Endothelial cell of umbilical vein (primary cell): ENCODE measurements around the gene POLR3A.
A peak's percentile ranks its signal among the peaks of the same experiment; 100 is the strongest.

Source experiments
- JUN ChIP-seq: IDR thresholded peaks from 2 replicates; pipeline ENCODE4 v1.6.1; 2011; ENCODE audit warnings: borderline replicate concordance, low read depth; ENCODE audit not compliant: insufficient read length, insufficient read depth
- MYC ChIP-seq: IDR thresholded peaks from one replicate; pipeline ENCODE4 v1.6.1; 2011; ENCODE audit warnings: mild to moderate bottlenecking, low read depth, low read length
- POLR2A ChIP-seq: IDR thresholded peaks from 2 replicates; pipeline ENCODE4 v1.6.1; 2012; ENCODE audit warnings: low read depth, mild to moderate bottlenecking, control low read depth, low read length
- POLR2AphosphoS5 ChIP-seq: IDR thresholded peaks from 2 replicates; pipeline ENCODE4 v1.6.1; 2012; ENCODE audit warnings: low read depth, mild to moderate bottlenecking, control low read depth, low read length, moderate library complexity; ENCODE audit not compliant: insufficient read depth
- TF ChIP-seq, protein P1 (sequence below), 2 donors: IDR thresholded peaks; 1 replicate in 1 of 2; 2 replicates in 1 of 2; pipeline ENCODE4 v1.5.1; 2011; ENCODE audit warnings: low read length in 2 of 2, mild to moderate bottlenecking in 2 of 2, moderate library complexity in 2 of 2, control low read depth in 1 of 2, inconsistent platforms in 1 of 2, low read depth in 1 of 2; ENCODE audit not compliant: insufficient read depth in 1 of 2; ENCODE audit errors: extremely low read depth in 1 of 2
- TF ChIP-seq, protein P2 (sequence below): IDR thresholded peaks from 2 replicates; pipeline ENCODE4 v1.6.1; 2011; ENCODE audit not compliant: insufficient read depth, insufficient read length

DNA sequence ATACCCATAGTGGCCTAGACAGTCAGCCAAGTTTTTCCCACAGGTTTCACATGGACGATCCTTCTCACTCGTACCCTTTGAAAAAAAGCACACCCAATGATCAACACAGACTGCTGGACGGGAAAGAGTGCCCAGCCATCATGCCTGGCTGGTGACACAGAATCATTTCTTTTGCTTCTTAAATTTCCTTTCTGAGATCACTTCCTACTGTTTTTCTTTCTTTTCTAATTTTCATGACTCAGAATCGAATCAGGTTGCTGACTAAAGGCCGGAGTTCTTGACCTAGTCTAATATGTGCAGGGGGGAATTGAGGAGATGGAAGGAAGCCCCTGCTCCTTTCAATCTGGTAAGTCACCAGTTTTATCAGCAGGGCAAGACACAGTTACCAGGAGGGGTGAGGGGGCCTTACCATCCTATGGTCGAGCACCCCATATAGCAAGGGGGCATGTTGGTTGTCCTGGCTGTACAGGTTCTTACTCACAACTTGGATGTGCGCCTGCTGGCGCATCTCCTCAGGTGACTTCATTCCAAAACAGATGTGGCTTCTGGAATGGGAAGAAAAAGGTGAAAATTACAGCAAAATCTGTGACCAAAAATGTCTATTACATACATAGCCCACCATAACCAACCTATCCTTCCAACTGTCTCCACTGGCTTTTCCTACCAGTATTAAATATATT lies 3.5 kb downstream of the POLR3A start:
- TF ChIP-seq POLR2A (no peak), POLR2AphosphoS5 (peak; percentile 50), JUN (peak; percentile 57), MYC (no peak)
- TF ChIP-seq, protein P1, sequence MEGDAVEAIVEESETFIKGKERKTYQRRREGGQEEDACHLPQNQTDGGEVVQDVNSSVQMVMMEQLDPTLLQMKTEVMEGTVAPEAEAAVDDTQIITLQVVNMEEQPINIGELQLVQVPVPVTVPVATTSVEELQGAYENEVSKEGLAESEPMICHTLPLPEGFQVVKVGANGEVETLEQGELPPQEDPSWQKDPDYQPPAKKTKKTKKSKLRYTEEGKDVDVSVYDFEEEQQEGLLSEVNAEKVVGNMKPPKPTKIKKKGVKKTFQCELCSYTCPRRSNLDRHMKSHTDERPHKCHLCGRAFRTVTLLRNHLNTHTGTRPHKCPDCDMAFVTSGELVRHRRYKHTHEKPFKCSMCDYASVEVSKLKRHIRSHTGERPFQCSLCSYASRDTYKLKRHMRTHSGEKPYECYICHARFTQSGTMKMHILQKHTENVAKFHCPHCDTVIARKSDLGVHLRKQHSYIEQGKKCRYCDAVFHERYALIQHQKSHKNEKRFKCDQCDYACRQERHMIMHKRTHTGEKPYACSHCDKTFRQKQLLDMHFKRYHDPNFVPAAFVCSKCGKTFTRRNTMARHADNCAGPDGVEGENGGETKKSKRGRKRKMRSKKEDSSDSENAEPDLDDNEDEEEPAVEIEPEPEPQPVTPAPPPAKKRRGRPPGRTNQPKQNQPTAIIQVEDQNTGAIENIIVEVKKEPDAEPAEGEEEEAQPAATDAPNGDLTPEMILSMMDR (IDR thresholded peaks at IDR 0.05; ENCODE audit: extremely low read depth in 1 of 2, insufficient read depth in 1 of 2, low read depth in 1 of 2, low read length in 2 of 2), result no peak
- TF ChIP-seq, protein P2, sequence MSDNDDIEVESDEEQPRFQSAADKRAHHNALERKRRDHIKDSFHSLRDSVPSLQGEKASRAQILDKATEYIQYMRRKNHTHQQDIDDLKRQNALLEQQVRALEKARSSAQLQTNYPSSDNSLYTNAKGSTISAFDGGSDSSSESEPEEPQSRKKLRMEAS, result no peak
